OCI-LY7 (cell line): ENCODE results near the gene RAPGEF3.

Source experiments
- EZH2phosphoT487 ChIP-seq: fragments of 200-600 bp; sonication (generic); IDR thresholded peaks from 2 replicates; pipeline ENCODE4 v1.6.1; 2018; ENCODE audit warnings: low read depth, borderline replicate concordance, mild to moderate bottlenecking, mixed run types, antibody characterized with exemption, low read length, moderate library complexity, mixed read lengths
- TF ChIP-seq, protein P1 (sequence below): fragments of 200-600 bp; sonication (generic); conservative IDR thresholded peaks from 2 replicates; pipeline ENCODE4 v1.5.1; 2014; ENCODE audit warnings: mild to moderate bottlenecking, antibody characterized with exemption, low read length, moderate library complexity, mixed read lengths

DNA sequence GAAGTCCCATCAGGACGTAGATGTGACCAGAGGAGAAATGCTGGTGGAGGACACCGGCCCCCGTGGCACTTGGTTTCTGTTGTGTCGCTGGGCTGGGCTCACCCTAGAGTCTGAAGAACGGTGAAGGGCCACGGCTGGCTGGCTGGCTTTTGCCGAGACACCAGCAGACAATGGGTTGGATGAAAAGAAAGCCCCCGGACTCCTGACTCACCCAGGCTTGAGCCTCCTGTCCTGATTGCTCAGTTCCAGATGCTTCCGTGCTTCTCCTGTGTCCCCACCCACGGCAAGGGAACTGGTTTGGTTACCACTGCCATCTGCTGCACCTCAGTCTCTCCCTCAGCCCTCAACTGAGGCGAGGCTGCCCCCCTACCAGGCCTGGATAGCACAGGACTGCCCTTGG is 23.0 kb downstream of the RAPGEF3 start:
- TF ChIP-seq, protein P1, sequence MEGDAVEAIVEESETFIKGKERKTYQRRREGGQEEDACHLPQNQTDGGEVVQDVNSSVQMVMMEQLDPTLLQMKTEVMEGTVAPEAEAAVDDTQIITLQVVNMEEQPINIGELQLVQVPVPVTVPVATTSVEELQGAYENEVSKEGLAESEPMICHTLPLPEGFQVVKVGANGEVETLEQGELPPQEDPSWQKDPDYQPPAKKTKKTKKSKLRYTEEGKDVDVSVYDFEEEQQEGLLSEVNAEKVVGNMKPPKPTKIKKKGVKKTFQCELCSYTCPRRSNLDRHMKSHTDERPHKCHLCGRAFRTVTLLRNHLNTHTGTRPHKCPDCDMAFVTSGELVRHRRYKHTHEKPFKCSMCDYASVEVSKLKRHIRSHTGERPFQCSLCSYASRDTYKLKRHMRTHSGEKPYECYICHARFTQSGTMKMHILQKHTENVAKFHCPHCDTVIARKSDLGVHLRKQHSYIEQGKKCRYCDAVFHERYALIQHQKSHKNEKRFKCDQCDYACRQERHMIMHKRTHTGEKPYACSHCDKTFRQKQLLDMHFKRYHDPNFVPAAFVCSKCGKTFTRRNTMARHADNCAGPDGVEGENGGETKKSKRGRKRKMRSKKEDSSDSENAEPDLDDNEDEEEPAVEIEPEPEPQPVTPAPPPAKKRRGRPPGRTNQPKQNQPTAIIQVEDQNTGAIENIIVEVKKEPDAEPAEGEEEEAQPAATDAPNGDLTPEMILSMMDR = no peak
- no peak for TF ChIP-seq EZH2phosphoT487
